Activated naive CD8-positive, alpha-beta T cell treated with anti-CD3 and anti-CD28 coated beads for 36 hours (primary cell): ENCODE data around the gene PRMT7. TPM values are rescaled to one million over a fixed set of nuclear protein-coding genes. Genes with fewer than 3 reads are reported as not detected.
A peak's percentile ranks its signal among the peaks of the same experiment; 100 is the strongest.

Experiments used
- DNase-seq: peaks from one replicate; pipeline ENCODE4 v3.0.0; 2021
- H3K27ac Mint-ChIP-seq: one replicate; pipeline ENCODE4 v1.8.0; 2022; ENCODE audit warnings: mild to moderate bottlenecking, moderate library complexity, mixed read lengths
- H3K27me3 Mint-ChIP-seq: one replicate; pipeline ENCODE4 v1.8.0; 2022; ENCODE audit warnings: mild to moderate bottlenecking, mixed read lengths
- H3K36me3 Mint-ChIP-seq: one replicate; pipeline ENCODE4 v1.8.0; 2021; ENCODE audit warnings: mild to moderate bottlenecking, mixed read lengths
- H3K4me1 Mint-ChIP-seq: one replicate; pipeline ENCODE4 v1.8.0; 2021; ENCODE audit warnings: mixed read lengths
- H3K4me3 Mint-ChIP-seq: one replicate; pipeline ENCODE4 v1.8.0; 2022; ENCODE audit warnings: mild to moderate bottlenecking, moderate library complexity, mixed read lengths
- H3K9me3 Mint-ChIP-seq: one replicate; pipeline ENCODE4 v1.8.0; 2022; ENCODE audit warnings: mixed read lengths
- total RNA-seq, 2 experiments: library from RNA; stranded (reverse); gene quantifications; one replicate each; pipeline ENCODE4 v1.2.3, GENCODE V29; 2021

Gene PRMT7
- total RNA-seq, 2 experiments from 2014 or later = 68.9 to 72.0 TPM

DNA sequence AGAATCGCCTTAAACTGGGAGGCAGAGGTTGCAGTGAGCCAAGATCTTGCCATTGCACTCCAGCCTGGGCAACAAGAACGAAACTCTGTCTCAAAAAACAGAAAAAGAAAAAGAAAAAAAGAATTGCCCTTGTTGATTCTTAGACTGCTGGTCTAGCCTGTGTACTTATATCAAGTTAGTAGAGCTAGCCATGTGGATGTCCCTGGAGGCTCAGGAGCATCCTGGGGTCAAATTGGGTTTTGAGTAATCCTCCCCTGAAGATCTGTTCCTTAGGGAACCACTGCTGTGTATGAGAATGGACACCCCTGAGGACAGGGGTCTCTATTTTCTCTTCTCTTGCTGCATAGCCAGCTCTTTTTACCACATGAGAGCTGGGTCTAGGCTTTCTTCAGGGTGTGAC, 21.6 kb upstream of the PRMT7 start:
- DNase-seq = no peak
- Mint-ChIP-seq H3K27me3 (no peaks in the 10 kb centered on the region), H3K9me3 (peaks cover 1% of the 10 kb centered on the region), H3K27ac (peak overlapping the region; percentile 96), H3K36me3 (peaks cover 57% of the 10 kb centered on the region), H3K4me3 (peak overlapping the region; percentile 2), H3K4me1 (peaks cover 85% of the 10 kb centered on the region)

DNA sequence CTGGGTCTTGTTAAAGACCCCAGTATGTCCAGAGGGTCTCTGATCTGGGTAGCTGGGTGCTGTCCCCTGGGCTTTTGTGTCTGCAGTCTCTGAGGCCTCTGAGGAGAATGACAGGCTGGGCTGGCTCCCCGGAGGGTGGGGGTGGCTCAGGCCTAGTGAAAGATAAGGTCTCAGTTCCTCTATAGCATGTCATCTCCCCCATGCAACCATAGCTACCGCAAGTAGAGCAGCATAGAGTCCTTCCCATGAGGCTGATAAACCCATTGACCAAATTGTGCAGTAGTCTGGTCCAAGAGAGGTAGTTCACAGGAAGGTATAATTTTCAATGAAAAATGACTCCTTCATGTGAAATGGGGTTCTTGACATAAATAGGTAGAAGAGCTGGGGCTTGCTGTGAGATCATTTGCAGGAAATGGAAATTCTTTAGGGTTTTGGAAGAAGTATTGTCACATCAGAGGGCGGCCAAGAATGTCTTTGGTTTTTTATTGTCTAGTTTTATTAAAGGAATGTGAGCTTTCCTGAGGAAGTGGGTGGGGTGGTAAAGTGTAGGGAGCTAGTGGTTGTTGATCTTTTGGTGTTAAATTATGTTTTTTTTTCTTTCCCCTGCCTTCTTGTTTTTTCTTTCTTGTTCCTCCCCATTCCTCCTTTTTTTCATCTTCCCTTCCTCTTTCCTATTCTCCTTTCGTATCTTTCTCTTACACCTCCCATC, 21.0 kb upstream of the PRMT7 start:
- no peaks in the 10 kb centered on the region for H3K27me3 Mint-ChIP-seq
- peak overlapping the region; percentile 57 for H3K4me3 Mint-ChIP-seq
- H3K4me1 Mint-ChIP-seq = peaks cover 80% of the 10 kb centered on the region
- H3K9me3 Mint-ChIP-seq = peaks cover 1% of the 10 kb centered on the region
- H3K27ac Mint-ChIP-seq = peak overlapping the region; percentile 96
- DNase-seq = peak; percentile 73
- H3K36me3 Mint-ChIP-seq = peaks cover 57% of the 10 kb centered on the region

DNA sequence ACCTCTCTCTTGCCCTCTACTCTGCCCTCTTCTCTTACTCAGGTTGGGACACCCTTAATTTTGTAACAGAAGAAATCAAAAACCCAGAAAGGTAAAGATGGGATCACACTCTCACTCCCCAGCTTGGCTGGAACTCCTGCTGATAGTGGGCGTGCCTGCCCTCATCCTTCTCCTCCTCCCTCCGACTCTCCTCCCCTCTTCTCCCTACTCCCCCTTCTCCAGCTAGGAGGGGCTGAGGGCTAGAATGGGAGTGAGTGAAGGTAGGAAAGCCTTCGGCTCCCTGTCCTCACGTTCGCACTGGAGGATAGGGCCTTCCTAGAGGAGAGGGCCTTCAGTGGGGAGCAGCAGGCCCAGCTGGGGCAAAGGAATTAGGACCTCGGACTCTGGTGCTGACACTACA, 20.4 kb upstream of the PRMT7 start:
- peaks cover 73% of the 10 kb centered on the region for H3K4me1 Mint-ChIP-seq
- H3K27me3 Mint-ChIP-seq = no peaks in the 10 kb centered on the region
- H3K27ac Mint-ChIP-seq = peak overlapping the region; percentile 96
- peak overlapping the region; percentile 57 for H3K4me3 Mint-ChIP-seq
- peaks cover 1% of the 10 kb centered on the region for H3K9me3 Mint-ChIP-seq
- no peak for DNase-seq
- H3K36me3 Mint-ChIP-seq = peaks cover 55% of the 10 kb centered on the region

DNA sequence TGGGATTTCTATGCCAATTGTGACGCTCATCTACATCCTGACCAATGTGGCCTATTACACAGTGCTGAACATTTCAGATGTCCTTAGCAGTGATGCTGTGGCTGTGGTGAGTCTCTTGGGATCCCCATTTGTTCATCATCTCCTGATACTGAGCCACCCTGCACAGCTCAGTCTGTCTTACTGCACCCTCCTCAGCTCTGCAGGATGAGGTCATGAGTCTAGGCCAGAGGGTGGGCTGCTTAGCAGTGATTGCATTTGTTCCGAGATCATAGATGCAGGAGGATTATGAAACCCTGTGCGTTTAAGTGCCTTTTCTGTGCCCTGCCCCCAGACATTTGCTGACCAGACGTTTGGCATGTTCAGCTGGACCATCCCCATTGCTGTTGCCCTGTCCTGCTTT, 19.6 kb upstream of the PRMT7 start:
- H3K27ac Mint-ChIP-seq = peak overlapping the region; percentile 96
- H3K9me3 Mint-ChIP-seq = peaks cover 1% of the 10 kb centered on the region
- no peak for DNase-seq
- peaks cover 66% of the 10 kb centered on the region for H3K4me1 Mint-ChIP-seq
- peaks cover 53% of the 10 kb centered on the region for H3K36me3 Mint-ChIP-seq
- H3K27me3 Mint-ChIP-seq = no peaks in the 10 kb centered on the region
- H3K4me3 Mint-ChIP-seq = no peak overlapping the region

DNA sequence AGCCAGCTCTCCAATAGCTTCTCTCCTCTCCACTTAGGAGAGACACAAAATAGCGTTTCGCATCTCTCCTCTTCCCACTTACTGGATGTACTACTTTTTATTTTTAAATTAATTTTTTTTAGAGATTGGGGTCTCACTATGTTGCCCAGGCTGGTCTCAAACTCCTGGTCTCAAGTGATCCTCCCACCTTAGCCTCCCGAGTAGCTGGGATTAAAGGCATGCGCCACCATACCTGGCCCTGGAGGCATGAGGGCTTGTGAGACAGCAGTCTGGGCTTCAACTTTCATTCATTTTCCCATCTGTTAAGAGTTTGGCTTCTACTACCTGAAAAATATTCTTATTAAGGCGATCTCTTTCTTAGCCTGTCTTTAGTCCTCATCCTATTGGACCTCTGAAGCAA, 18.4 kb upstream of the PRMT7 start:
- DNase-seq = no peak
- Mint-ChIP-seq H3K9me3 (no peaks in the 10 kb centered on the region), H3K36me3 (peaks cover 48% of the 10 kb centered on the region), H3K4me3 (no peak overlapping the region), H3K27me3 (no peaks in the 10 kb centered on the region), H3K27ac (peak overlapping the region; percentile 96), H3K4me1 (peaks cover 54% of the 10 kb centered on the region)

DNA sequence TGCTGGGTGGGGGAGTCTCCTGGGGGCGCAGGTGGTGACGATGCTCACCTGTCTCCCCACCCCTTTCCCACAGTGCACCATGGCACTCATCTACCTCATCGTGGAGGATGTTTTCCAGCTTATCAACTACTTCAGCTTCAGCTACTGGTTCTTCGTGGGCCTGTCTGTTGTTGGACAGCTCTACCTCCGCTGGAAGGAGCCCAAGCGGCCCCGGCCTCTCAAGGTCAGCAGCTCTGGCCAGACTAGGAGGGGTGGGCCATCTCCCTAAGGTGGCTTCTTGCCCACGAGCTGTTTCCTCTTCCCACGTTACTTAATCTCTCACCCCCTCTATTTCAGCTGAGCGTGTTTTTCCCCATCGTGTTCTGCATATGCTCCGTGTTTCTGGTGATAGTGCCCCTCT, 14.5 kb upstream of the PRMT7 start:
- H3K9me3 Mint-ChIP-seq = no peaks in the 10 kb centered on the region
- no peak for DNase-seq
- no peaks in the 10 kb centered on the region for H3K27me3 Mint-ChIP-seq
- H3K36me3 Mint-ChIP-seq = peaks cover 33% of the 10 kb centered on the region
- H3K4me3 Mint-ChIP-seq = no peak overlapping the region
- peaks cover 24% of the 10 kb centered on the region for H3K4me1 Mint-ChIP-seq
- peak overlapping the region; percentile 25 for H3K27ac Mint-ChIP-seq

DNA sequence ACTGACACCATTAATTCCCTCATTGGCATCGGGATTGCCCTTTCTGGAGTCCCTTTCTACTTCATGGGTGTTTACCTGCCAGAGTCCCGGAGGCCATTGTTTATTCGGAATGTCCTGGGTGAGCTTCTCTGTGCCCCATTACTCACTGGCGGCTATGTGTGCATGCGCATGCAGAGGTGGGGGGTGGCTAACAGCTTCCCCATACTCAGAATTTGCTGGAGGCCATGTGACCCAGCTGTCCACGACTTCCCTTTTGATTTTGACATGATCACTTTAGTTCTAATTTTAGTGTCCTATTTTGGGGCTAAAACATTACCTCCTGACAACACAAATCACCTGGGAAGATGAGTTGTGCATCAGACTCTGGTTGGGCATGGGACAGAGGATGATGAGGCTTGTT, 14.1 kb upstream of the PRMT7 start:
- Mint-ChIP-seq H3K4me1 (peaks cover 20% of the 10 kb centered on the region), H3K9me3 (no peaks in the 10 kb centered on the region), H3K36me3 (peaks cover 31% of the 10 kb centered on the region), H3K4me3 (no peak overlapping the region), H3K27ac (peak overlapping the region; percentile 25), H3K27me3 (no peaks in the 10 kb centered on the region)
- no peak for DNase-seq

DNA sequence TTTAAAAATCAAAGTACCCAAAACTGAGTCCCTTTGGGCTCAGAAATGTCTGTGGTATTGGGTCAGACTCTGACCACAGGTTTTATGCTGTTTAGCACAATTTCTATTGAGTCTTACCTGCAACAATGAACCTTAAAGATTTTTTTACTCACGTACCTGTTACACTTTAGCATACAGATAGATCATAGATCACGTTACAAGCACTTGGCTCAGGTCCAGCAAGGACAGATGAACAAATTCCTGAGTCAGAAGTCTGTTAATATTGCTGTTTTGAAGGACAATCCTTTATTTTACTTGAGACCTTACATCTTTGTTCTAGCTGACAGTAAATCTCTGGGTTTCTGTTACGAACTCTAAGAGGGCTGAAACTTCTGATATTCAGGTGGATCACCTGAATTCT, 12.9 kb upstream of the PRMT7 start:
- H3K27ac Mint-ChIP-seq = peak overlapping the region; percentile 46
- H3K27me3 Mint-ChIP-seq = no peaks in the 10 kb centered on the region
- peaks cover 10% of the 10 kb centered on the region for H3K4me1 Mint-ChIP-seq
- no peak for DNase-seq
- no peaks in the 10 kb centered on the region for H3K9me3 Mint-ChIP-seq
- H3K36me3 Mint-ChIP-seq = peaks cover 31% of the 10 kb centered on the region
- no peak overlapping the region for H3K4me3 Mint-ChIP-seq

DNA sequence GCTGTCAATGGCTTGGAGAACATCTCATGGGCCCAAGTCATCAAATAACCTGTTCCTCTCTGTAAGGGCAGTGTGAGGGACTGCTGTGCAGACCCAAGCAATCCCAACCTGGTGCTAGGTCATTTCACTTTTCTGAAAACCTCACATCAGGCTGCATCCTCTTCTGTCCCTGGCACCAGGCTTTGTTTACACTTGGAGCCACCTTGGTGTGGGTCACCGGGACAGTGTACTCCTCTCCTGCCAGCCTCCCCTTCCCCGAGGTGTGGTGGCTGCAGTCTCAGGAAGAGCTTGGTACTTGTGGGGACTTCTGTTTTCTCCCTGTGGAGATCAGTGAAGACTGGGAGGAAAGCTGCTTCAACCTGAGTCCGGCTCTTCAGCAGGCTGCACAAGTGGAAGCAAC, 12.5 kb upstream of the PRMT7 start:
- no peak for DNase-seq
- Mint-ChIP-seq H3K4me1 (peaks cover 8% of the 10 kb centered on the region), H3K4me3 (no peak overlapping the region), H3K27me3 (no peaks in the 10 kb centered on the region), H3K36me3 (peaks cover 32% of the 10 kb centered on the region), H3K27ac (peak overlapping the region; percentile 46), H3K9me3 (no peaks in the 10 kb centered on the region)

DNA sequence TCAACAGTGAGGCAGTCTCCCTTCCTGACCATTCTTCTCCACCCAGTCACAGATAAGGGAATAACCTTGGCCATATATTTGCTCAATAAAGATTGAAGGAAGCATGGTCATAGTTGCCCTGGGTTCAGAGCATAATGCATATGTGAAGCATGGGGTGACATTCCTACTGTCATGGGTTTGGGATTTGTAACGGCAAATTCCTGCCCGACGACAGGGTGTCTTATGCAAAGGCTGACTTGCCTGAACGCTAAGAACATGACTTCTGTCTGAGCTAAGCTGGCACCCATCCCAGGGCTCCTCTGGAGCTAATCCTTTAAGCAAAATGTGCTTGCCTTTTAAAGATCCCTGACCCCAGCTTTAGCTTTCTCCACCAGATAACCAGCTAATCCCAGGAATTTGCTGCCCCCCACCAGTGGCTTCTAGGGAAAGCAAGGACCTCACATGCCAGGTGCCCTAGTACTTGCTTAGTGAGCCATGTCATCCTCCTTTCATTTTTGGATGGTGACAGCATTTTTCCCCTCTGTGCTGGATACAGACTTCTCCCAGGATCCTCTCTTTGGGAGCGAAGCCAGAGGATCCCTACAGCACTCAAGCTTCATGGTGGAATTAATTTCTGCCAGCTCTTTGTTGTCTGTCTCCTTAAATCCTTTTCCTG, 11.8 kb upstream of the PRMT7 start:
- no peak for DNase-seq
- peaks cover 35% of the 10 kb centered on the region for H3K36me3 Mint-ChIP-seq
- no peaks in the 10 kb centered on the region for H3K9me3 Mint-ChIP-seq
- no peaks in the 10 kb centered on the region for H3K27me3 Mint-ChIP-seq
- no peak overlapping the region for H3K4me3 Mint-ChIP-seq
- peaks cover 4% of the 10 kb centered on the region for H3K4me1 Mint-ChIP-seq
- peak overlapping the region; percentile 46 for H3K27ac Mint-ChIP-seq

DNA sequence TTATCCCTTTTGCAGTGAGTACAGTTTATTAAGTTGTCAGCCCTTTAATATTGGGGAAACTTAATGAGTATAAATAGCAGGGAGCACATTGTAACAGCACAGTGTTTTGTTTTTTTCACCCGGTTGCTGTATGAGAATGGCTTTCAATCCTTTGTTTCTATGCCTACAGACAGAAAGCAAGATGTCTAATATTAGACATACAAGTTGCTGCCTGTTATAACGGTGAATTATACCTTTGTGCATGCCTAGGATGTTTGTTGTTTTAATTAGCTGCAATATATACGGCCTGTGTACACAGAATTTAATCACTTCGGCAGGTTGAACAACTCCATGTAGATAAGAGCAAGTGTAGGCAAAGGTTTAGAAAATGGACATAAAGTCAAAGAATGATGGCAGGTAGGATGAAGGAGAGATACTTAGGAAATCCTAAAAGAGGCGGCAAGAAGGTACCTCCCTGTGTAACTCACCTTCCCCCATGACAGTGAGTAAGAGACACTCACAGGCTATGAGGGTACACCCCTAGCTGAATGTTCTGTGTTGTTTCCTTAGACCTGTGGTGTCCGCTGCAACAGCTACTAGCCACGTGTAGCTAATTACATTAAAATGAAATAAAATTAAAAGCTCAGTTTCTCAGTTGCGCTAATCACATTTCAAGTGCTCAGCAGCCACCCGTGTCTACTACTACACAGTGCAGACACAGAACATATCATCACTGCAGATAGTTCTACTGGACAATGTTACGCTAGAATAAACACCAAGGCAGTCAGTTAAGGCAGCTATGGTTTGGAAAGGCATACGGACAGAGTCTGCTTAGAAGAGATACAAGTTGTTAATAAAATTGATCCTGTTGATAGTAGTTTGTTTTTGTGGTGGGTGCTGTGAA, 11.0 kb upstream of the PRMT7 start:
- peak overlapping the region; percentile 61 for H3K27ac Mint-ChIP-seq
- peaks cover 4% of the 10 kb centered on the region for H3K4me1 Mint-ChIP-seq
- no peaks in the 10 kb centered on the region for H3K27me3 Mint-ChIP-seq
- no peaks in the 10 kb centered on the region for H3K9me3 Mint-ChIP-seq
- no peak for DNase-seq
- H3K4me3 Mint-ChIP-seq = no peak overlapping the region
- peaks cover 30% of the 10 kb centered on the region for H3K36me3 Mint-ChIP-seq

DNA sequence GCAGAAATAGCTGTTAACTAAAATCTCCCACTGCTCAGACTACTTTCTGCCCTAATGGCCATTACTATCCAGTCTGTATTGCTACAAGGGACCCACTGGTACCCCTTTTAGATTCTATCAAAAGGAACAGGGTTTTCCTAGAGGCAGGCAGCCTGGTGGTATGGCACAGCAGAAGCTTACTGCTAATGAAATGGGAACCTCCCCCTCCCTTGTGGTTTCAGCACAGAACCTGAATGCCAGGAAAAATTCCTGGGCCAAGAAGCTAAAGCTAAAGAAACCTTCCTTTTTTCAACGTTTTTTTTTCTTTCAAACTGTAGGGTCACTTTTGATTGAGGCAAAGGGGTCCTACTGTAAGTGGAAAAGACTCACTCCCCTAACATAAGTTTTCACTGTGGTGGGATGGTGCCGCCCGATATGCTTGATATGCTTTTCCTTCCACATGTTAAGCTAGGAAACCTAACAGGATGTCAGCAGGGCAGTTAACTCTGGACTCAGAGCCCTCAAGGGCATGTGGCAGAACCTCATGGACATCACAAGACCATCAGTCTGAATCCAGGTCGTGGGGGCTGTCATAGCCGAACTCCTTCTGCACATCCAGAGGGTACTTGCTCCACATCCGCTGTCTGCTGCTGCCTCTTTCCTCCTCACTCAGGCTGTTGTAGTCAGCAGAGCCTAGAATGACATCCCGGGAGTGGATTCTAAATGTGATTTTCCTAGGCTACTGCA, 9.9 kb upstream of the PRMT7 start:
- Mint-ChIP-seq H3K9me3 (no peaks in the 10 kb centered on the region), H3K27me3 (no peaks in the 10 kb centered on the region), H3K36me3 (peaks cover 30% of the 10 kb centered on the region), H3K4me1 (peaks cover 4% of the 10 kb centered on the region), H3K4me3 (no peak overlapping the region), H3K27ac (peak overlapping the region; percentile 61)
- no peak for DNase-seq

DNA sequence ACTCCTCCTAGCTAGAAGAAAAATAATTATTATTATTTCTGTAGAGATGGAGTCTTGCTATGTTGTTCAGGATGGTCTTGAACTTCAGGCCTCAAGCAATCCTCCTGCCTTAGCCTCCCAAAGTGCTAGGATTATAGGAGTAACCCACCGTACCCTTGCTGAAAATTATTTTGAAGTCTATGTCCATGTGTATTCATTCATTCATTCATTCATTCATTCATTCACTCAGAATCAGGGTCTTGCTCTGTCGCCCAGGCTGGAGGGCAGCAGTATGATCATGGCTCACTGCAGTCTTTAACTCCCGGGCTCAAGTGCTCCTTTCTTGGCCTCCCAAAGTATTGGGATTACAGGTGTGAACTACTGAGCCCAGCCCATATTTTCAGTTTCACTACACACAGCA, 4.2 kb upstream of the PRMT7 start:
- no peak overlapping the region for H3K27ac Mint-ChIP-seq
- H3K9me3 Mint-ChIP-seq = no peaks in the 10 kb centered on the region
- peaks cover 22% of the 10 kb centered on the region for H3K36me3 Mint-ChIP-seq
- peaks cover 18% of the 10 kb centered on the region for H3K4me1 Mint-ChIP-seq
- no peaks in the 10 kb centered on the region for H3K27me3 Mint-ChIP-seq
- no peak for DNase-seq
- no peak overlapping the region for H3K4me3 Mint-ChIP-seq

DNA sequence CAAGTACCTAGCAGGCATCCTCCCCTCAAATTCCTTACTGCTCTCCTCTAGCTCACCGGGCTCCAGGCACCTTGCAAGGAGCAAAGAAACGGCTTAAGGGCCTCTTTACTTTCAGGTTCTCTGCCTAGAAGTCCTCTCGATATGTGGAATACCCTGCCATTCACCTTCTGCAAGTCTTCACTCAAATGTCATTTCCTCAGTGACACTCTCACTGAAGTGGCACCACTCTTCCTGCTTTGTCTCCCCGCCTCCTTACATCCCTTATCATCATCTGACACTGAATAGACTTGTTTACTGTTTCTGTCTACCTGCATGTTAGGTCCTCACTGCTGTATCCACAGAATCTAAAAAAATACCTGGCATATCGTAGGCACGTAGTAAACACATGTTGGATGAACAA, 1.0 kb upstream of the PRMT7 start:
- peaks cover 14% of the 10 kb centered on the region for H3K36me3 Mint-ChIP-seq
- H3K27ac Mint-ChIP-seq = peak overlapping the region; percentile 95
- H3K27me3 Mint-ChIP-seq = no peaks in the 10 kb centered on the region
- peak overlapping the region; percentile 93 for H3K4me3 Mint-ChIP-seq
- no peak for DNase-seq
- no peaks in the 10 kb centered on the region for H3K9me3 Mint-ChIP-seq
- H3K4me1 Mint-ChIP-seq = peaks cover 41% of the 10 kb centered on the region

DNA sequence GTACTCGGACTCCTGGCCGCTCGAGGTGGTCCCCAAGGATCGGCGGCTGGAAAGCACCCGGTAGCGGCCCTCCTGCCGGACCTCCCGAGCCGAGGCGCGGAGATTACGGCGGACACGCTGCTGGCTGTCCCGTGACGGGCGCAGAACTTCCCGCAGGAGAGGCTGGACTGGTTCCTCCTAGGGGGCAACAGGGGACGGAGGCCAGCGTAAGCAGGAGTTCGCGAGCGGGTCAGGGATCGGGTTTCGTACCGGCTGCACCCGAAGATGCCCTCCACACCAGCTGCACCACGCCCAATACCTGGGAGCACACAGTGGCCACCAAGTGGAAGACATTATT, 414 bp upstream of the PRMT7 start:
- no peaks in the 10 kb centered on the region for H3K27me3 Mint-ChIP-seq
- DNase-seq = no peak
- peak overlapping the region; percentile 93 for H3K4me3 Mint-ChIP-seq
- peaks cover 41% of the 10 kb centered on the region for H3K4me1 Mint-ChIP-seq
- no peaks in the 10 kb centered on the region for H3K9me3 Mint-ChIP-seq
- H3K27ac Mint-ChIP-seq = peak overlapping the region; percentile 95
- H3K36me3 Mint-ChIP-seq = peaks cover 17% of the 10 kb centered on the region
